Right kidney (tissue), 1 donor: ENCODE measurements around the gene HMCN1.
"Not testable (repeated sequence)": the region's sequence is repeated elsewhere in the genome, so short reads cannot be mapped to it uniquely, and the experiment has no call there.

Experiments
- DNase-seq: peaks from one replicate; pipeline ENCODE4 v3.0.0-alpha.2; 2016

HMCN1 gene

GRCh38 chr1:185741551-185741950 is 7.4 kb downstream of the HMCN1 start:
- no peak for DNase-seq

- no peak for DNase-seq
Measured at GRCh38 chr1:185742403-185742802, 8.2 kb downstream of the HMCN1 start.

DNA sequence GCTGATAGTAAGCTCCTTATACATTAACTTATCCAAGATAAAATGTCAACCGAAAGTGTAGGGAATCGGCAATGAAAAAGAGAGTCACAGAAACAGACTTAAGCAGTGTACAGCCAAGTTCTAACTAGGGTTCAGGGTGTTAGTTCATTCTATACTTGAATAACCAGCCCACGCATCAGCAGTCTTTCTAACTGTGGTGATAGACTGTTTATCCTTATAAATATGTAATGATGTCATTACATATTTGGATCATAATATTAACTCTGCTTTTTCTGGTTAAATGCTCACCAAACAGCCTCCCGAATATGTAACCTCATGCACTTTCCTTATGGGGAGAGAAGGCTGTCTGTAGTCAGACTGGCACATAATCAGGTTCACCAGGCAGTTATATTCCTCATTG is 11.0 kb downstream of the HMCN1 start:
- DNase-seq: no peak

DNA sequence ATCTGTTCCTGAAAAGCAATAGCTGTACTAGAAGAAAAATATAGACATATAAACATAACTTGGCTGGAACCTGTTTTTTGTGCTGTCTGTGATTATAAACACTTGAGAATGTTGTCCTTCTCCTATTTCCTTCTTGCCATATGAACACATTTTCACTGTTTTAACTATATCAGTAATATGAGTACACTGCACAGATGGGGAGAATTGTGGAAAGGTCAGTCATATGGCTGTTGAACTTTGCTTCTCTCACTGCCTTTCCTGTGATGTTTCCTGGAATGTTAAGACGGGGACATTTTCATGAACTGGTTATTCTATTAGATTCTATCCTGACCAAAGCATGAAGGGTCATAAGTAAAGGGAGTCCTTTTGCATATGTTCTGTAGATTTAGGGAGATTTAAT is 24.9 kb downstream of the HMCN1 start:
- no peak for DNase-seq

- DNase-seq: no peak
Measured at GRCh38 chr1:185761841-185762240, 27.6 kb downstream of the HMCN1 start.

- no peak for DNase-seq
Measured at GRCh38 chr1:185767508-185768120, 33.4 kb downstream of the HMCN1 start.

- no peak for DNase-seq
Measured at GRCh38 chr1:185768371-185768770, 34.2 kb downstream of the HMCN1 start.

DNA sequence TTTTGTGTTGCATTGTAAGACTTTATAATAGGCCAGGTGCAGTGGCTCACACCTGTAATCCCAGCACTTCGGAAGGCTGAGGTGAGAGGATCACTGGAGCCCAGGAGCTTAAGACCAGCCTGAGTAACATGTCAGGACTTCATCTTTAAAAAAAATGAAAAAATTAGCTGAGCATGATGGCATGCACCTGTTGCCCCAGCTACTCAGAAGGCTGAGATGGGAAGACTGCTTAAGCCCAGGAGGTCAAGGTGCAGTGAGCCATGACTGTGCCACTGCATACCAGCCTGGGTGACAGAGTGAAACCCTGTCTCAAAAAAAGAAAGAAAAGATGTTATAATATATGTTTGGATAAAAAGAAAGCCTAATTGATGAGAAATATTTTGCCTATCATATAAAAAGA is 34.9 kb downstream of the HMCN1 start:
- no peak for DNase-seq

DNA sequence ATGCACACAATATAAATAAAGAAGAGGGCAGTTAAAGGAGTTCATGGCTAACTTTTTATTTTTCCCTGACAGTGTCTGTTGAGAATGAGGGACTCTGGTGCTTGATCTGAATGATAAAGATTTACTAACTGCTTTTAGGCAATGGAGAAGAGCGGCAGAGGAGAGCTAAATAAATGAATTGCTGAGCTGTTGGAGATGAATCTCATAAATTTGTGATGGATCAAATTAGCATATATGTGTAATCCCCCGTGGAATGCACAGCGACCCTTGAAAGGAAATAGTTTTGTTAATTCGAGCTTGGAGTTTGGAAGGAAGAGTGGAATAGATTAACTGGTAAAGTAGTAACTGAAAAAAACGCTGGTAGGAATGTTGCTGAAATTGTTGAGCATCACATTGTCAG is 40.2 kb downstream of the HMCN1 start:
- no peak for DNase-seq

GRCh38 chr1:185775501-185775900 is 41.3 kb downstream of the HMCN1 start:
- no peak for DNase-seq

DNA sequence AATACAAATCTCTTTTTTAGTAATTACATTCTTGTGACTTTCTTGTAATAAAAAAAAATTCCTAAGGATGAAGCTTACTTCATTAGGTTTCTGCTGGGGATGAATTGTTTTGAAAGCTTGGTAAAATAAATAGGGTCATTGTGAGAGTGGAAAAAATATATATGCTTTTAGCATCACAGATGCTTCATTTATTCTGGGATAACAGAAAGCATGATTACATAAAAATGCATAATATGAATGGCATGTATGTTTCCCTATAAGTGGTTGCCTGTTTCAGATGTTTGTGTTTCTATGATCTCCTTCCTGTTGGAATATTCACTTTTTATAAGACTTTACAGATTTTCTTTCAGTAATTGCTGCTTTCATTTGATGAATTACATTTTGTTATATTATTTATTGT is 42.3 kb downstream of the HMCN1 start:
- no peak for DNase-seq

- DNase-seq: not testable (repeated sequence)
Measured at GRCh38 chr1:185783860-185784259, 49.7 kb downstream of the HMCN1 start.

DNA sequence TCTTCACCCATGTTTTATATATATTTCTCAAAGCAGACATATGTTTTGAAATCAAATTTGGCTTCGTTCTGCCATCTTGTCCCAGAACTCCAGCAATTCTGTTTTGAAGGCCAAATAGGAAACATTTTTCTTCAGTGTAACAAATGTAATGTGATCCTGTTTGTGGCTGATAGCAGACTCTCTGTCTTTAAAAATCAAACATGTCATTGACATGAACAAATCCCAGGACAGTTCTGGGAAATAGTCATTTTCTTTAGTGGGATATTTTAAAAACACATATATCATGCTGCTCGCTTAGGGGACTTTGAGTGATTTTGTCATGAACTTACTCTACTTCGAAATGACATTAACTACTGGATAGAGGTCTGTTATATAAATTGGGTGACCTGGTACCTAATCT is 51.4 kb downstream of the HMCN1 start:
- DNase-seq: no peak

- DNase-seq: no peak
Measured at GRCh38 chr1:185786524-185786923, 52.3 kb downstream of the HMCN1 start.

- no peak for DNase-seq
Measured at GRCh38 chr1:185787238-185787637, 53.0 kb downstream of the HMCN1 start.

DNA sequence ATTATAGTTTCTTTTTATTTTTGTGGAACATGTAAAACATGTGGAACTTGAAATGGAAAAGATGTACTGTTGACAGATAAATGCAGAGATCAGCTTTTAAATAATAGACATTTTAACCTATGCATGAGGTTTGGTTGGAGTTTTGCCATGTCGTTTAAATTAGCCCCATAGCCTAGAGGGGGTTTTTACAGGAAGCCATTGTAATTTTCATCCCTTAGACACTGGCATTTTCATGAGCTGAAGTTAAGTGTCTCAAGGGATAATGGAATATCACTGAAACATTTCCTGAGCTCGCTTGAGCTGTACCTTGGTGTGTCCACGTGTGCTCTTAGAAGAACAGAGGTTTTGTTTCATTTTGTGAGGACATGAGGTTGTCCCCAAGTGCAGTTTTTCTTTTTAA is 54.2 kb downstream of the HMCN1 start:
- DNase-seq: no peak

DNA sequence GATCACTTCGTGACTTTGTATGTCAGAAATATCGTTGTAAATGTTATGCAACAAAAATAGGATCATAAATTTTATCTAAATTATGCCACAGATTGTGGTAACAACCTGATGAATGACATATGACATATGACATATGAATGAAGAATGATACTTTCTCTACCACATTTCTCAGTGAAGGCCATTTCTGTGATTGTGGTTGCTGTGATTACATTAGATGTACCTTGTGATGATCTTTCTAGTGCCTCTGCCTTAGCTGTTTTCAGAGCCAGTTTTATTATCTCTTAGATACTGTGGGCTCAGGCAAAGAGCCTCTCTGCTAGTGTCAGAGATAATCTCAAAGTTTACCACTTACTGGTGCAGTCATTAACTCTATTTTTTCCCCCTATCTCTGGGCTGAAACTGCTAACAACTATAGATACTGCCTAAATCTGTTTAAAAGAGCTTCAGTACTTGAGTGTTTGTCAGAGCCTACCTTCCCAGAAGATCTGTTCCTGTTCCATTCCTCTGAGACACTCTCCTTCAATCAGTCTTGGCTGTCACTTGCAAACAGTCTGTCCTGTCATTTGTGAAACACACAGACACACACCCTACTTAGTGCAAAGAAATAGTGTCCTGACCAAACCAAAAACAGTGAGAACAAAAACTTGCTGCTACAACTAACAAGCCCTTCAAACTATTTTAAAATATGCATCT is 55.5 kb downstream of the HMCN1 start:
- DNase-seq: no peak

DNA sequence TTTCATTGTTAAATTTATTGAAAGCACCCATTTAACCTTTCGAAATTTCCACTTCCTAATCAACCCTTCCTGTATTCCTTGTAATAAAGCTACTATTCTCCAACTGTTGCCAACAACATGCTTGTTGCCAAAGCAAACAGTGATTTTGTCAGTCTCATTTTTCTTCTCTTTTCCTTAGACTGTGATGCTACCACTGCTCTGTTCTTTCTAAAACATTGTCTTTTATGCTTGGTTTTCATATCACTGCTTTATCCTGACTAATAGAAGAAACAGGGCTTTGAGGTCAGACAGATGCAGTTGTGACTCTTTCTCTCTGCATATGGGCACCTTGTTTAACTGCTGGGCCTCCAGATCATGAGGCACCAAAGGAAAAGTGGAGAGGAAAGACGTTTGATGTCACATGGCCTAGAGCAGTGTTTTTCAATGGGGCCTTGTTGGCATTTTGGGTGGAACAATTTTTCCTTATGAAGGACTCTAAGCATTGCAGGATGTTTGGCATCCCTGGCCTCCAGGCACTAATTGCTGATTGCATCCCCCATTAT is 56.1 kb downstream of the HMCN1 start:
- DNase-seq: no peak

GRCh38 chr1:185792040-185792439 is 57.8 kb downstream of the HMCN1 start:
- DNase-seq: no peak

DNA sequence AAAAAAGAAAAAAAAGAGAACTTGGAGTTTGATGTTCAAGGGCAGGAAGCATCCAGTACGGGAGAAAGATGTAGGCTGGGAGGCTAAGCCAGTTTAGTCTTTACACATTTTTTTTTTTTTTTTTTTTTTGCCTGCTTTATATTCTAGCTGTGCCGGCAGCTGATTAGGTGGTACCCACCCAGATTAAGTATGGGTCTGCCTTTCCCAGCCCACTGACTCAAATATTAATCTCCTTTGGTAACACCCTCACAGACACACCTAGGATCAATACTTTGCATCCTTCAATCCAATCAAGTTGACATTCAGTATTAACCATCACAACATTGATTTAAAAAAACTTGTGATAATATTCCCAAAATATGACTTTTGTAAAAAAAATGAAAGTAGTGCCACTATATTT is 60.3 kb downstream of the HMCN1 start:
- not testable (repeated sequence) for DNase-seq

DNA sequence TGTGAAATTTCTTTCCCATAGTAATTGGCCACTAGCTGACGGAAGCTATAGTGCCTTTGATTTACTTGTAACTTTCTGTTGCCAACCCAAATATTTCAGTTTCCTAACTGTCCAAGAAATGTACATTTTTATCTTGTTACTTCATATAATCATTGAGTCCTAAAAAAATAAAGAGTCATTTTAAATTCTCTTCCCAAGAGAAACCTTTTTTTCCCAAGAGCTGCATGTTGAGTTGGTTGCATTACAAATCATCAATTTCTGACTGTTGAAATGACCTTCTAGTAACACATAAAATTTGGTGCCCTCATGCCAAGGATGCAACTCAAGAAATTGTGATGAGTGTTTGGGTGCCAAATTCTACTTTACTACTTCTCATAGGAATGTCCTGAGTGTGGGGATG is 61.0 kb downstream of the HMCN1 start:
- no peak for DNase-seq

- no peak for DNase-seq
Measured at GRCh38 chr1:185798505-185798904, 64.3 kb downstream of the HMCN1 start.

DNA sequence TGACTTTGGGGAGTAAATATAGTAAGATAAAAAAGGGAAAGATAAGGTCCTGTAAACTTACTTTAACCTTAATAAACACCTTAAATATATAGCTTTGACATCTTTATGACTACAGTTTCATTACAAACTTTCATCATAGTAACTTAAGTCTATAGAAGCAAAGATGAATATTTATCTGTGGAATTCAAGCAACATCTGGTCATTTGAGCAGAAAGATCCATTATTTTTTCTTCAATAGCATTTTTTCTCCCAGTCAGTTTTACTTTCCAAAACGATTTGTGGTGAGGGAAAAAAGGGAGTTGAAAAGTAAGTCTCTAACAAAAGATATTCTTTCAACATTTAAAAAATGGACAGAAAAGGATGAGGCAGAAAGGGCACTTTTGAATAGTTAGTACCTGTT is 69.0 kb downstream of the HMCN1 start:
- DNase-seq: no peak

GRCh38 chr1:185804206-185804605 is 70.0 kb downstream of the HMCN1 start:
- no peak for DNase-seq
